ENCODE measurements around the gene FAM216A.

GRCh38 chr12:110505332-110505731 is 36.7 kb downstream of the FAM216A start:
- no peak for TF ChIP-seq CTCF (IDR thresholded peaks at IDR 0.05)
- TF ChIP-seq POLR2A (IDR thresholded peaks at IDR 0.05) = no peak
- TF ChIP-seq EP300 (IDR thresholded peaks at IDR 0.05) = no peak

Data from sigmoid colon (tissue), 4 donors.